ENCODE results near the gene FGF18. TPM values are rescaled to one million over a fixed set of nuclear protein-coding genes. Genes with fewer than 3 reads are reported as not detected.

The FGF18 gene
- total RNA-seq, 1 donor from 2014 or later = 30.4 TPM

DNA sequence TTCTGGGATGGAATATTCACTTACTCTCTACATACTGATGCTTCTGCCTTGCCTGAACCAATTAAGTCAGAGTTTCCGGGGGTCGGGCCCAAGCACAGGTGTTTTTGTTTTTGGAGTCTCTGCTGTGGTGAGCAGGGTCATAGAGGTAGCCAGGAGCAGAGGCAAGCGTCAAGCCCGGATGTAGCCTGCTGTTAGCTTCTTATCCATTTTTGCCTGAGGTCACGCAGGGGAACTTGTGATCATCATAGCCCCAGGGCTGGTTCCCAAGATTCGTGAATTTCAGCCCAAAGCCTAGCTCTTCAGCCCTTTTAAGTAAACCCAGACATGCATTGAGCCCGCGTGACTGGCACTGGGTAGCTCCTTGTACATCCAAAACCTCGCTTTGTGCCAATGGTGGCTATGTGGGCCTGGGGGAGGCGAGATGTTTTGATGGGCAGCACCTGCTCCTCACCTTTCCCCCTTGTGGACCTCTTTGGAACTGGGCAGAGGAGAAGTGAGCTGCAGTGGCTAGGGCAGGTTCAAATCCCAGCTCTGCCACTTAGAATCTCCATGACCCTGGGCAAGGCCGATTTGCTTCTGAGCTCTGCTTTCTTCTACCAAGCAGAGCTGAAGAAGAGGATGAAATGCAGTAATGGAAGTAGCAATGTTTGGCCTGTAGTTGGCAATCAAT, 33.7 kb downstream of the FGF18 start:
- H3K4me1 ChIP-seq = peaks cover 23% of the 10 kb centered on the region
- H3K4me3 ChIP-seq = no peak overlapping the region
- no peak for DNase-seq
- no peaks in the 10 kb centered on the region for H3K27me3 ChIP-seq (ENCODE audit: low read depth)
- no peaks in the 10 kb centered on the region for H3K9me3 ChIP-seq (replicated peaks)
- H3K36me3 ChIP-seq = peaks cover 9% of the 10 kb centered on the region
- intact Hi-C loops (cut with micrococcal nuclease) = no loop called here
- TF ChIP-seq, protein P1, sequence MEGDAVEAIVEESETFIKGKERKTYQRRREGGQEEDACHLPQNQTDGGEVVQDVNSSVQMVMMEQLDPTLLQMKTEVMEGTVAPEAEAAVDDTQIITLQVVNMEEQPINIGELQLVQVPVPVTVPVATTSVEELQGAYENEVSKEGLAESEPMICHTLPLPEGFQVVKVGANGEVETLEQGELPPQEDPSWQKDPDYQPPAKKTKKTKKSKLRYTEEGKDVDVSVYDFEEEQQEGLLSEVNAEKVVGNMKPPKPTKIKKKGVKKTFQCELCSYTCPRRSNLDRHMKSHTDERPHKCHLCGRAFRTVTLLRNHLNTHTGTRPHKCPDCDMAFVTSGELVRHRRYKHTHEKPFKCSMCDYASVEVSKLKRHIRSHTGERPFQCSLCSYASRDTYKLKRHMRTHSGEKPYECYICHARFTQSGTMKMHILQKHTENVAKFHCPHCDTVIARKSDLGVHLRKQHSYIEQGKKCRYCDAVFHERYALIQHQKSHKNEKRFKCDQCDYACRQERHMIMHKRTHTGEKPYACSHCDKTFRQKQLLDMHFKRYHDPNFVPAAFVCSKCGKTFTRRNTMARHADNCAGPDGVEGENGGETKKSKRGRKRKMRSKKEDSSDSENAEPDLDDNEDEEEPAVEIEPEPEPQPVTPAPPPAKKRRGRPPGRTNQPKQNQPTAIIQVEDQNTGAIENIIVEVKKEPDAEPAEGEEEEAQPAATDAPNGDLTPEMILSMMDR (IDR thresholded peaks at IDR 0.05; ENCODE audit: borderline replicate concordance) = no peak
- no peak overlapping the region for H3K27ac ChIP-seq (replicated peaks)

DNA sequence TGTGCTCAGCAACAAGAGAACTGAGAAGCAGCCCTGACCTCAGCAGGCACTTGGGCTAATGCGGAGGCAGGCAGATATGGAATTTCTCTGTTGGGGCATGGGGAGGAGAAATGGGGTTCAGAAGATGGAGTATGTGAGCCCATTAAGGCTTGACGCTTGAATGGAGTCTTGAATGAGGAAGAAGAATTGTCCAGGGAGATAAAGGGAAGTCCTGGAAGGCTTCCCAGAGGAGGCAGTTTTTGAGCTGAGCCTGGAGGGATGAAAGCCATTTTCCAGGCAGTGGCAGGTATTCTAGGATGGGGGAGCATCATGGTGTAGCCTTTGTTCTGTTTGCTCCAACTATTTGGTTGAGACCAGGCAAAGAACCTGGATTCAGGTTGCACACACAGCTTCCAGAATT, 34.5 kb downstream of the FGF18 start:
- Histone ChIP-seq H3K9me3 (replicated peaks) (no peaks in the 10 kb centered on the region), H3K4me1 (peaks cover 22% of the 10 kb centered on the region), H3K27me3 (ENCODE audit: low read depth) (no peaks in the 10 kb centered on the region), H3K27ac (replicated peaks) (peak overlapping the region; percentile 25), H3K4me3 (no peak overlapping the region), H3K36me3 (peaks cover 9% of the 10 kb centered on the region)
- no peak for DNase-seq
- intact Hi-C loops (cut with micrococcal nuclease) = no loop called here
- TF ChIP-seq, protein P1 (IDR thresholded peaks at IDR 0.05; ENCODE audit: borderline replicate concordance) = no peak

DNA sequence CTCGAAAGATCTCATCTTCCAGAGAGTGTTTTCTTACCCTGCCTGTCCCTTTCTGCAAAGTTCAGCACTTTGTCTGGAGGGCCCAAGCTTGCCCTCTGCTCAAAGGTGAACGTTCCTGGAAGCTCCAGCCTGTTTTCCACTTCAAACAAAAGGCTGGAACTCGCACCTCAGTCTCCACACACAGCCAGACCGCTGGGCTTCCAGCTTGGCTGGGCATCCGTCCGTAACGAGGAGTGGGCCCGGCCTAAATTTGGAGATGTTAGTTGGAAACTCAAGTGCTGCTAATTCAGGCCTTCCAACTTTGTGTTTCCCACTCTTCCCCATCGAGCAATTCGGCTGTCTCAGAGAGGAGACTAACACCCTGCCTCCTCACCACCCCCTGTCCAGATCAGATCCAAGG, 35.1 kb downstream of the FGF18 start:
- peaks cover 22% of the 10 kb centered on the region for H3K4me1 ChIP-seq
- intact Hi-C loops (cut with micrococcal nuclease) = no loop called here
- peak overlapping the region; percentile 25 for H3K27ac ChIP-seq (replicated peaks)
- H3K9me3 ChIP-seq (replicated peaks) = no peaks in the 10 kb centered on the region
- TF ChIP-seq, protein P1 (IDR thresholded peaks at IDR 0.05; ENCODE audit: borderline replicate concordance) = no peak
- no peak for DNase-seq
- no peaks in the 10 kb centered on the region for H3K27me3 ChIP-seq (ENCODE audit: low read depth)
- peaks cover 9% of the 10 kb centered on the region for H3K36me3 ChIP-seq
- no peak overlapping the region for H3K4me3 ChIP-seq

DNA sequence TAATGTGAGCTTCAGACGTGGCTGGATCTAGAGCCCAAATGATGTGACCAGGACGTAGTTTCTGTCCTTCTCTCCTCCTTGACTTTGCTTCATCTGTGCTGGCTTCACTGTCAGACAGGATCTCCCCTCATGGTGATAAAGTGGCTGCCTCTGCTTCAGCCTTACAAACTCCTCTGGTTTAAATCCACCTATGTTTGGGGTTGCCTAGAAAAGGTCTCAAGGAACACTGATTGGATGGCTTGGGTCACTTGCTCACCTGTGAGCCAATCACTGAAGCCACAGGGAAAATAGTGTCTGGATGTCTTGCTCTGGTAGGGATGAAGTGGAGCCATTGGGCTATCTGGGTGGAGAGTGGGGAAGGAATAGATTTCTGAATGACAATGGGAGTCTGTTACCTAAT, 36.1 kb downstream of the FGF18 start:
- Histone ChIP-seq H3K27ac (replicated peaks) (no peak overlapping the region), H3K4me1 (peaks cover 16% of the 10 kb centered on the region), H3K4me3 (no peak overlapping the region), H3K9me3 (replicated peaks) (no peaks in the 10 kb centered on the region), H3K36me3 (peaks cover 9% of the 10 kb centered on the region), H3K27me3 (ENCODE audit: low read depth) (no peaks in the 10 kb centered on the region)
- intact Hi-C loops (cut with micrococcal nuclease) = no loop called here
- DNase-seq = no peak
- TF ChIP-seq, protein P1 (IDR thresholded peaks at IDR 0.05; ENCODE audit: borderline replicate concordance) = no peak

DNA sequence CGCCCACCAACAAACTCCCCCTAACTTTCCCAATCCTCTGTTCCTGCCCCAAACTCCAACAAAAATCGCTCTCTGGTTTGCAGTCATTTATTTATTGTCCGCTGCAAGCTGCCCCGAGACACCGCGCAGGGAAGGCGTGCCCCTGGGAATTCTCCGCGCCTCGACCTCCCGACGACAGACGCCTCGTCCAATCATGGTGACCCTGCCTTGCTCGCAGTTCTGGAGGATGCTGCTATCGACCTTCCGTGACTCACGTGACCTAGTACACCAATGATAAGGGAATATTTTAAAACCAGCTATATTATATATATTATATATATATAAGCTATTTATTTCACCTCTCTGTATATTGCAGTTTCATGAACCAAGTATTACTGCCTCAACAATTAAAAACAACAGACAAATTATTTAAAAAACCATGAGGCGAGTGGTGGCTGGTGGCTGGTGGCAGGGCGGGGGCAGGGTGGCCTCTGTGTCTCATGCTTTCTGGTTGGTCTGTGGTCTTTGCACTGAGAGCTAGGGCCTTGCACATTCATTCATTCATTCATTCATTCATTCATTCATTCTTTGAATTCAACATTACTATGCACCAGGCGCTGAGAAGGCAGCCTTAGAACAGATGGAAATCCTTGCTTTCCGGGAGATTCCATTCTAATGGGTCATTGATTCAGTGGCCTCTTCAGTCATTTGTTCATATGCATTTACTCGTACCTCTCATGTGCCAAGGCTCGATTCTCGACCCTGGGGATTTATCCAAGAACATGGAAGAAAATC, 37.9 kb downstream of the FGF18 start:
- TF ChIP-seq, protein P1 (IDR thresholded peaks at IDR 0.05; ENCODE audit: borderline replicate concordance) = no peak
- peaks cover 12% of the 10 kb centered on the region for H3K4me1 ChIP-seq
- DNase-seq = no peak
- intact Hi-C loops (cut with micrococcal nuclease) = no loop called here
- H3K4me3 ChIP-seq = no peak overlapping the region
- H3K27me3 ChIP-seq (ENCODE audit: low read depth) = no peaks in the 10 kb centered on the region
- no peak overlapping the region for H3K27ac ChIP-seq (replicated peaks)
- no peaks in the 10 kb centered on the region for H3K9me3 ChIP-seq (replicated peaks)
- peaks cover 9% of the 10 kb centered on the region for H3K36me3 ChIP-seq

Measured in left ventricle myocardium inferior (tissue), 1 donor.